BLaER1 treated with 17β-estradiol and CSF1 and Interleukin-3, amounts not matched to agents 10 nM and 100 nM (cell line): ENCODE data around the gene ZNF66.
A peak's percentile ranks its signal among the peaks of the same experiment; 100 is the strongest.
"Not testable (repeated sequence)": the region's sequence is repeated elsewhere in the genome, so short reads cannot be mapped to it uniquely, and the experiment has no call there.

Experiments
- H3K27ac ChIP-seq, 11 experiments: shearing (Covaris generic); formaldehyde crosslinking; 2 replicates each; pipeline ENCODE4 v1.8.1; 2022
- H3K27me3 ChIP-seq, 11 experiments: shearing (Covaris generic); formaldehyde crosslinking; 2 replicates each; pipeline ENCODE4 v1.8.1; 2022
- H3K36me3 ChIP-seq, 11 experiments: shearing (Covaris generic); formaldehyde crosslinking; 2 replicates each; pipeline ENCODE4 v1.8.1; 2022
- H3K4me1 ChIP-seq, 10 experiments: shearing (Covaris generic); formaldehyde crosslinking; 2 replicates each; pipeline ENCODE4 v1.8.1; 2022
- H3K4me2 ChIP-seq, 11 experiments: shearing (Covaris generic); formaldehyde crosslinking; 2 replicates each; pipeline ENCODE4 v1.8.1; 2022
- H3K4me3 ChIP-seq, 10 experiments: shearing (Covaris generic); formaldehyde crosslinking; 2 replicates each; pipeline ENCODE4 v1.8.1; 2022
- H3K9ac ChIP-seq, 11 experiments: shearing (Covaris generic); formaldehyde crosslinking; 2 replicates each; pipeline ENCODE4 v1.8.1; 2022
- H3K9me3 ChIP-seq, 11 experiments: shearing (Covaris generic); formaldehyde crosslinking; replicated peaks in 1 of 11; 2 replicates each; pipeline ENCODE4 v1.8.1; 2022
- H4K20me1 ChIP-seq, 11 experiments: shearing (Covaris generic); formaldehyde crosslinking; 2 replicates each; pipeline ENCODE4 v1.8.1; 2022
- Cebpa-rat ChIP-seq, 11 experiments: shearing (Covaris generic); IDR thresholded peaks; 2 replicates each; pipeline ENCODE4 v1.8.1; 2022

ZNF66 gene

DNA sequence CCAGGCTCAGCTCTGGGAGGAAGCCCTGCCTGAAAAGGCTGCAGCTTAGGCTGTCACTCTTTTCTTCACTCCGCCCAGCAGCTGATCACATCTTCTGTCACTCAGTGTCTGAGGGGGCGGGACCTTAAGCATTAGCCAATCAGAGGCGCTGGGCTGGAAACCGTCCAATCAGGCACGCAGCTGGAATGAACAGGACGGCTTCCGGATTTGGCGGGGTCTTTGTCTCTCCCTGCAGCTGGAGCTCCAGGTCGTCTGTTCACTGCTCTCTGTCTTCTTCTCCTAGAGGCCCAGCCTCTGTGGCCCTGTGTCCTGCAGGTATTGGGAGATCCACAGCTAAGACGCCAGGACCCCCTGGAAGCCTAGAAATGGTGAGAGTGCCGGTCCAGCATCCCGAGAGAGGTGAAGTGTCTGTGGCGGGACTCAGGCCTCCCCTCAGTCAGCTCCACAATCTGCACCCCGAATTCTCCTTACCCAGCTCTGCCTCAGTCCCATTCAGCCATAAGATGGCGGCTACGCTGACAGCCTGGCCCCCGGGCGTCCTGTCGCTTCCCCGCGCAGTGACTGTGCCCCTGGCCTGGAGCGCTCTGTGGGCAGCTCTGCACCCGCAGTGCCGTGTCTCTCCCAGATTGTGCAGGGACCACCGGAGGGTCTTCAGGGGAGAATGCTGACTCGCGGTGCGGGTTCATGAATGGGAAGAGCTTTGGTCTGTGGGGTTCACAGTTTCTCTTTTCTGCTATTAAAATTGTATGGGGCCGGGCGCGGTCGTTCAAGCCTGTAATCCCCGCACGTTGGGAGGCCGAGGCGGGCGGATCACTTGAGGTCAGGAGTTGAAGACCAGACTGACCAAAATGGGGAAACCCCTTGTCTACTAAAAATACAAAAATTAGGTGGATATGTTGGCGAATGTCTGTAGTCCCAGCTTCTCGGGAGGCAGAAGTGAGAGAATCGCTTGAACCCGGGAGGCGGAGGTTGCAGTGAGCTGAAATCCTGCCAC lies at the start of gene ZNF66:
ZNF66 (plus strand) TSS at position 222 of the 994 bp plus-strand sequence; CDS start at position 366, 144 bp downstream.
- peak within 1 kb of the TSS; percentile 70 to 87 (median 77) for H3K4me2 ChIP-seq
- peaks cover 27 to 41% (median 38%) of the 10 kb centered on the region in 11 experiments for H3K36me3 ChIP-seq
- peak within 1 kb of the TSS; percentile 75 to 93 (median 88) for H3K4me3 ChIP-seq
- H4K20me1 ChIP-seq, result no peaks in the 10 kb centered on the region
- peak within 1 kb of the TSS; percentile 81 to 94 (median 90) for H3K9ac ChIP-seq
- H3K4me1 ChIP-seq, result peaks cover 0 to 9% (median 7%) of the 10 kb centered on the region in 10 experiments; a peak in 13 of 20 replicates
- peaks cover 49 to 63% (median 61%) of the 10 kb centered on the region in 11 experiments for H3K9me3 ChIP-seq
- H3K27me3 ChIP-seq, result no peaks in the 10 kb centered on the region
- peak within 1 kb of the TSS; percentile 69 to 93 (median 88) for H3K27ac ChIP-seq
- no peak for TF ChIP-seq Cebpa-rat (IDR thresholded peaks at IDR 0.05)

DNA sequence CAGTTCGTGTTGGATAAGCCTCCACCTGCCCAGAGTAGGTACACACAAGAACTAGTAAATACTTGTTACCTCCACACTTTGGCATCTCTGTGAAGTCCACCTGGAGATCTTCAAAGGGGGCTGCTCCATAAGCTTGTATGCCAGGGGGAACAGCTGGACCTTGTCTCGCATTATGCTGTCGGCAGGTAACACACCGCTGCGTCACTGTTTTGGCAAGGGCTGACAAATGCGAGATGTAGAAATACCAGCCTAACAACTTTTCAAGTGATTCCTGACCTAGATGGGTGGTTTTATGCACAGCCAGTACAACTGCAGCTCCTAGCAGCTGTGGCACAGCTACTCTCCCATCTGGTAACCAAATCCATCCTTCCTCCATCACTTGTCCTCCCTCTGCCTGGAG lies 25.9 kb upstream of the ZNF66 start:
- not testable (repeated sequence) for H3K4me2 ChIP-seq, H3K27ac ChIP-seq, H3K9ac ChIP-seq, H4K20me1 ChIP-seq, H3K27me3 ChIP-seq, H3K4me3 ChIP-seq, H3K36me3 ChIP-seq, H3K4me1 ChIP-seq
- H3K9me3 ChIP-seq, result peaks cover 0 to 10% (median 0%) of the 10 kb centered on the region in 11 experiments; a peak in 3 of 22 replicates

DNA sequence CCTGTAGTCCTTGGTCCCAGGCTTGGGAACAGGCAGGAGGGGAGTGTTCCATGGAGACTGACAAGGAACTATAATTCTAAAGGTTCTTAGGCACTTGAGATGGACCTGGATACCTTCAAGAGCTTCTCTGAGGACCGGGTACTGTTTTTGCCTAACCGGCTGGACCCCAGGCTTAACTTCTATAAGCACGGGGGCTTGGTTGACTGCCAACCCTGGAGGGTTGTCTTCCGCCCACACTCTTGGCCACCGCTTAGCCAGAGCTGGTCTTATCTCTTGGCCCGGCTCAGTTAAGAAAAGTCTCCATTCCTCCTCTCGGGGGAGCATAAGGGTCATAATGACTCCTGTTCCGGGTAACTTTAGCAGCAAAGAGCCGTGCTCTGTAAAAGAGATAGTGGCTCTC lies 23.8 kb upstream of the ZNF66 start:
- not testable (repeated sequence) for H3K36me3 ChIP-seq, H4K20me1 ChIP-seq, H3K4me2 ChIP-seq

GRCh38 chr19:20769225-20769736 lies 6.8 kb upstream of the ZNF66 start:
- H3K4me2 ChIP-seq, H3K9ac ChIP-seq, H3K27me3 ChIP-seq, H3K36me3 ChIP-seq, H3K4me1 ChIP-seq, H3K4me3 ChIP-seq, H4K20me1 ChIP-seq, H3K27ac ChIP-seq: not testable (repeated sequence)
- H3K9me3 ChIP-seq, result peaks cover 21 to 66% (median 50%) of the 10 kb centered on the region in 11 experiments

More for the DNA sequence above, 23.8 kb upstream of the ZNF66 start:
- H3K27me3 ChIP-seq, H3K9ac ChIP-seq, H3K4me1 ChIP-seq, H3K27ac ChIP-seq, H3K9me3 ChIP-seq, H3K4me3 ChIP-seq: not testable (repeated sequence)

GRCh38 chr19:20787786-20788185 lies 11.7 kb downstream of the ZNF66 start:
- H3K9ac ChIP-seq, result no peak overlapping the region
- peaks cover 99 to 100% (median 100%) of the 10 kb centered on the region in 11 experiments for H3K9me3 ChIP-seq
- peak overlapping the region in 2 of 10 experiments; percentile 22; a peak in 2 of 20 replicates for H3K4me3 ChIP-seq
- TF ChIP-seq Cebpa-rat (IDR thresholded peaks at IDR 0.05), result no peak
- peaks cover 96 to 100% (median 99%) of the 10 kb centered on the region in 11 experiments for H3K36me3 ChIP-seq
- no peak overlapping the region for H3K27ac ChIP-seq
- no peaks in the 10 kb centered on the region for H3K4me1 ChIP-seq
- H3K4me2 ChIP-seq, result no peak overlapping the region
- no peaks in the 10 kb centered on the region for H3K27me3 ChIP-seq
- no peaks in the 10 kb centered on the region for H4K20me1 ChIP-seq

- H3K27ac ChIP-seq, result no peak overlapping the region
- no peak for TF ChIP-seq Cebpa-rat (IDR thresholded peaks at IDR 0.05)
- H3K4me2 ChIP-seq, result no peak overlapping the region
- no peak overlapping the region for H3K4me3 ChIP-seq
- H3K27me3 ChIP-seq, result no peaks in the 10 kb centered on the region
- H4K20me1 ChIP-seq, result no peaks in the 10 kb centered on the region
- H3K9ac ChIP-seq, result no peak overlapping the region
- H3K4me1 ChIP-seq, result no peaks in the 10 kb centered on the region
- H3K9me3 ChIP-seq, result peaks cover 96 to 99% (median 97%) of the 10 kb centered on the region in 11 experiments
- peaks cover 94 to 98% (median 97%) of the 10 kb centered on the region in 11 experiments for H3K36me3 ChIP-seq
These were observed 15.7 kb downstream of the ZNF66 start for GRCh38 chr19:20791806-20792205.

DNA sequence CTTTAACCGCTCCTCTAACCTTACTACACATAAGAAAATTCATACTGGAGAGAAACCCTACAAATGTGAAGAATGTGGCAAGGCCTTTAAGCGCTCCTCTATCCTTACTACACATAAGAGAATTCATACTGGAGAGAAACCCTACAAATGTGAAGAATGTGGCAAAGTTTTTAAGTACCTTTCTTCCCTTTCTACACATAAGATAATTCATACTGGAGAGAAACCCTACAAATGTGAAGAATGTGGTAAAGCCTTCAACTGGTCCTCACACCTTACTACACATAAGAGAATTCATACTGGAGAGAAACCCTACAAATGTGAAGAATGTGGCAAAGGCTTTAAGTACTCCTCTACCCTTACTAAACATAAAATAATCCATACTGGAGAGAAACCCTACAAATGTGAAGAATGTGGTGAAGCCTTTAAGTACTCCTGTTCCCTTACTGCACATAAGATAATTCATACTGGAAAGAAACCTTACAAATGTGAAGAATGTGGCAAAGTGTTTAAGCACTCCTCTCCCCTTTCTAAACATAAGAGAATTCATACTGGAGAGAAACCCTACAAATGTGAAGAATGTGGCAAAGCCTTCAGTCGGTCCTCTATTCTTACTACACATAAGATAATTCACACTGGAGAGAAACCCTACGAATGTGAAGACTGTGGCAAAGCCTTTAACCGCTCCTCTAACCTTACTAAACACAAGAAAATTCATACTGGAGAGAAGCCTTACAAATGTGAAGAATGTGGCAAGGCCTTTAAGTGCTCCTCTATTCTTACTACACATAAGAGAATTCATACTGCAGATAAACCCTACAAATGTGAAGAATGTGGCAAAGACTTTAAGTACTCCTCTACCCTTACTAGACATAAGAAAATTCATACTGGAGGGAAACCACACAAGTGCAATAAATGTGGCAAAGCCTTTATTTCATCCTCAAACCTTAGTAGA lies 30.5 kb downstream of the ZNF66 start:
- not testable (repeated sequence) for H3K4me2 ChIP-seq, H3K4me1 ChIP-seq, H3K27me3 ChIP-seq, H3K9ac ChIP-seq, H3K27ac ChIP-seq, H4K20me1 ChIP-seq
- H3K9me3 ChIP-seq, result peaks cover 90 to 97% (median 92%) of the 10 kb centered on the region in 11 experiments
- H3K36me3 ChIP-seq, result peaks cover 53 to 67% (median 65%) of the 10 kb centered on the region in 11 experiments
- H3K4me3 ChIP-seq, result peak overlapping the region; percentile 16 to 50 (median 36); a peak in 15 of 20 replicates

DNA sequence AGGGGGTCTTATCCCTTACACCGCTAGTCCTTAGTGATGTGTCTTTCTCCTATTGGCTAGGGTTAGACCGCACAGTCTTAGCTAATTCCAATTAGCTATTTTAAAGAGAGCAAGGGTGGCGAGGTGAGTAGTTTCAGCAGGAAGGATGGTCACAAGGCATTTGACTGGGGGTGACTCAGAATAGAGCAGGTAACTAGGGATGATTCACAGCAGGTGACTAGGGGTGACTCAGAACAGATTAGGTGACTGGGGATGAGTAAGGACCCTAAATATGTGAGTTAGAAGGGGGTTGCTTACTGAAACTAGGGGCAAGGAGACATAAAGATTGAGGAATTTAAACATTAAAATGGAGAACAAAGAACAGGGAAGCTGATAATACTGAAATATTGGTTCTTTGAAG lies 64.3 kb downstream of the ZNF66 start:
- Histone ChIP-seq H3K27me3 (no peaks in the 10 kb centered on the region), H3K9me3 (peaks cover 73 to 91% (median 81%) of the 10 kb centered on the region in 11 experiments), H3K4me2 (no peak overlapping the region), H3K36me3 (peaks cover 23 to 59% (median 54%) of the 10 kb centered on the region in 11 experiments), H3K4me1 (no peaks in the 10 kb centered on the region), H3K4me3 (no peak overlapping the region), H3K27ac (no peak overlapping the region), H4K20me1 (no peaks in the 10 kb centered on the region), H3K9ac (no peak overlapping the region)
- no peak for TF ChIP-seq Cebpa-rat (IDR thresholded peaks at IDR 0.05)
